B cell (primary cell): ENCODE results near the gene OR8B8. TPM values are rescaled to one million over a fixed set of nuclear protein-coding genes. Genes with fewer than 3 reads are reported as not detected.
"Not testable (repeated sequence)": the region's sequence is repeated elsewhere in the genome, so short reads cannot be mapped to it uniquely, and the experiment has no call there.

ENCODE experiments used
- ATAC-seq: fragments of 200-7000 bp; cut with Tn5 transposase; one replicate; pipeline ENCODE4 v1.10.0; 2021; ENCODE audit warnings: low read depth, mild to moderate bottlenecking, moderate number of reproducible peaks, moderate library complexity
- CTCF ChIA-PET: fragments of 350-600 bp; sonication (Branson Sonifier 250); formaldehyde crosslinking; loops from one replicate; lab custom pipeline; 2021; ENCODE audit warnings: antibody characterized with exemption, inconsistent platforms; lab: Charles Lee
- POLR2A ChIA-PET: fragments of 350-600 bp; sonication (Branson Sonifier 250); formaldehyde crosslinking; loops from one replicate; lab custom pipeline; 2021; ENCODE audit warnings: antibody characterized with exemption; lab: Charles Lee
- DNase-seq: peaks from one replicate; pipeline ENCODE4 v3.0.0; 2013
- H2AFZ ChIP-seq: 2 replicates; pipeline ENCODE4 v1.6.1; 2012; ENCODE audit warnings: mild to moderate bottlenecking, low read depth, low read length; ENCODE audit not compliant: insufficient read depth, poor library complexity, severe bottlenecking
- H3K27ac ChIP-seq, 2 donors: 1 replicate in 1 of 2; 2 replicates in 1 of 2; pipeline ENCODE4 v1.5.1; 2012 to 2013; ENCODE audit warnings: low read length in 2 of 2, mild to moderate bottlenecking in 2 of 2, moderate library complexity in 1 of 2
- H3K27me3 ChIP-seq, 4 experiments: fragments of 200-600 bp in 1 of 4; sonication (generic) in 1 of 4; replicated peaks in 1 of 4; 1 replicate in 2 of 4; 2 replicates in 2 of 4; pipeline versions ENCODE4 v1.6.1 to v1.7.0; 2013 to 2016; ENCODE audit warnings: low read length in 3 of 4, mild to moderate bottlenecking in 2 of 4, mixed read lengths in 1 of 4, moderate library complexity in 1 of 4; ENCODE audit not compliant: insufficient read depth in 4 of 4, control insufficient read depth in 3 of 4; ENCODE audit errors: control extremely low read depth in 1 of 4
- H3K36me3 ChIP-seq, 2 experiments: replicated peaks in 1 of 2; 1 replicate in 1 of 2; 2 replicates in 1 of 2; pipeline versions ENCODE4 v1.6.1 to v1.7.1; 2013; ENCODE audit warnings: low read length in 1 of 2; ENCODE audit not compliant: insufficient read depth in 2 of 2, control insufficient read depth in 1 of 2; ENCODE audit errors: control extremely low read depth in 1 of 2, extremely low read depth in 1 of 2
- H3K4me1 ChIP-seq, 2 donors: fragments of 200-600 bp in 1 of 2; sonication (generic) in 1 of 2; 1 replicate in 1 of 2; 2 replicates in 1 of 2; pipeline versions ENCODE4 v1.5.1 to v1.6.1; 2013 to 2017; ENCODE audit warnings: low read length in 2 of 2; ENCODE audit not compliant: control insufficient read depth in 2 of 2, insufficient read depth in 2 of 2
- H3K4me2 ChIP-seq: replicated peaks from 2 replicates; pipeline ENCODE3; 2012; ENCODE audit warnings: mild to moderate bottlenecking, low read depth, low read length; ENCODE audit not compliant: poor library complexity, severe bottlenecking
- H3K4me3 ChIP-seq, 5 experiments: fragments of 200-600 bp in 1 of 5; sonication (generic) in 1 of 5; 1 replicate in 3 of 5; 2 replicates in 2 of 5; pipeline versions ENCODE4 v1.5.1 to v1.7.0; 2011 to 2016; ENCODE audit warnings: low read length in 4 of 5, mild to moderate bottlenecking in 4 of 5, low read depth in 2 of 5, control low read depth in 1 of 5, moderate library complexity in 1 of 5; ENCODE audit not compliant: insufficient read depth in 1 of 5; ENCODE audit errors: control extremely low read depth in 1 of 5, extremely low read depth in 1 of 5
- H3K79me2 ChIP-seq: fragments of 200-600 bp; sonication (generic); one replicate; pipeline ENCODE4 v1.6.0; 2016; ENCODE audit warnings: low read length; ENCODE audit not compliant: control insufficient read depth, insufficient read depth
- H3K9ac ChIP-seq: fragments of 200-600 bp; sonication (generic); 2 replicates; pipeline ENCODE4 v1.6.1; 2017; ENCODE audit warnings: mild to moderate bottlenecking, low read length, moderate library complexity
- H3K9me3 ChIP-seq, 3 donors: one replicate each; pipeline versions ENCODE4 v1.6.1 to v1.7.1; 2013; ENCODE audit warnings: low read length in 2 of 3; ENCODE audit not compliant: control insufficient read depth in 2 of 3, insufficient read depth in 1 of 3; ENCODE audit errors: control extremely low read depth in 1 of 3
- H4K20me1 ChIP-seq: 2 replicates; pipeline ENCODE4 v1.6.0; 2012; ENCODE audit warnings: mild to moderate bottlenecking, low read length; ENCODE audit not compliant: insufficient read depth, control insufficient read depth, poor library complexity, severe bottlenecking
- H3K27ac Mint-ChIP-seq: one replicate; pipeline ENCODE4 v1.8.0; 2021; ENCODE audit warnings: mixed read lengths
- H3K27me3 Mint-ChIP-seq: one replicate; pipeline ENCODE4 v1.8.0; 2021; ENCODE audit warnings: mixed read lengths
- H3K4me1 Mint-ChIP-seq: one replicate; pipeline ENCODE4 v1.8.0; 2021; ENCODE audit warnings: mixed read lengths
- H3K4me3 Mint-ChIP-seq: one replicate; pipeline ENCODE4 v1.8.0; 2021; ENCODE audit warnings: mixed read lengths
- H3K9me3 Mint-ChIP-seq: one replicate; pipeline ENCODE4 v1.8.0; 2022; ENCODE audit warnings: mixed read lengths; ENCODE audit not compliant: insufficient read depth
- EZH2 ChIP-seq: IDR thresholded peaks from 2 replicates; pipeline ENCODE4 v1.6.1; 2012; ENCODE audit warnings: borderline replicate concordance, low read depth, mild to moderate bottlenecking, moderate library complexity, low read length; ENCODE audit not compliant: insufficient read depth, poor library complexity, severe bottlenecking
- WGBS: methylation state at CpG from one replicate; pipeline ENCODE4 v1.1.5; 2013; ENCODE audit warnings: missing lambda C conversion rate; ENCODE audit not compliant: insufficient coverage; 5-methylcytosine and 5-hydroxymethylcytosine counted together
- intact Hi-C: fragments of 100-400 bp; cut with micrococcal nuclease; formaldehyde crosslinking; loops from one replicate; pipeline ENCODE4 v1.10.0; 2022
- polyA plus RNA-seq: library from polyadenylated mRNA; depleted of rRNA; stranded (reverse); fragments of >200 nt; gene quantifications from 2 replicates; pipeline ENCODE4 v1.2.3, GENCODE V29; 2012
- total RNA-seq, 2 donors: library from RNA; stranded (reverse); fragments of 120-200 nt in 1 of 2; gene quantifications; 1 replicate in 1 of 2; 2 replicates in 1 of 2; pipeline versions ENCODE4 v1.2.3 to v1.2.4, GENCODE V29; 2013 to 2022
- TF ChIP-seq, protein P1 (sequence below): fragments of 200-600 bp; IDR thresholded peaks from one replicate; pipeline ENCODE4 v1.8.0; 2022; ENCODE audit warnings: antibody characterized with exemption, mild to moderate bottlenecking

OR8B8 gene
- total and polyA plus RNA-seq, 2 donors (not counting 1 experiment from before 2014, with no cell fraction given): not detected

DNA sequence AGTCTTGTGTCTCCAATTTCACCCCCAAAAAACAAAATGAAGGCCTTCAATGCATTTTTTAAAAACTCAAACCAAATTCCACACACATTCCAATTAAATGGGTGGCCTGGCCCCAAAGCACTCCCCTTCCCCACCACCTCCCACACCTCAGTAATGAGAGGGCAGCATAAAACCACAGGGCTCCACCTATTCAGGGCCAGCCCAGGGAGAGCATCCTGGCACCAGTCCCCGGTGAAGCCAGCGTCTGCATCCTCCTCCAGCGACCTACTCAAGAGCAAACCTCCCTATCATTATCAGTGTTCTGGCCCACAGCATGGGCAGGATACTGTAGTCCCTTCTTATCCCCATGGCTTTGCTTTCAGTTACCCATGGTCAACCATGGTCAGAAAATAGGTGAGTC, 17.8 kb upstream of the OR8B8 start:
- ChIA-PET CTCF (no interaction called here), POLR2A (no interaction called here)
- Histone ChIP-seq H3K4me3 (no peak overlapping the region), H3K27me3 (no peaks in the 10 kb centered on the region), H3K4me1 (no peaks in the 10 kb centered on the region), H3K4me2 (no peak overlapping the region), H3K9me3 (peaks cover 0 to 6% (median 0%) of the 10 kb centered on the region in 3 donors), H4K20me1 (no peaks in the 10 kb centered on the region), H3K9ac (no peak overlapping the region), H3K27ac (no peak overlapping the region), H3K36me3 (no peaks in the 10 kb centered on the region), H3K79me2 (no peaks in the 10 kb centered on the region), H2AFZ (no peak overlapping the region)
- intact Hi-C loops: no loop called here
- H3K4me3 Mint-ChIP-seq: no peak overlapping the region
- WGBS: 87% methylated on average over 3 of the region's 3 CpGs
- TF ChIP-seq EZH2: no peak
- H3K9me3 Mint-ChIP-seq: no peaks in the 10 kb centered on the region
- no peaks in the 10 kb centered on the region for H3K4me1 Mint-ChIP-seq
- no peak overlapping the region for H3K27ac Mint-ChIP-seq
- DNase-seq: no peak
- H3K27me3 Mint-ChIP-seq: peaks cover 13% of the 10 kb centered on the region
- no peak for ATAC-seq

DNA sequence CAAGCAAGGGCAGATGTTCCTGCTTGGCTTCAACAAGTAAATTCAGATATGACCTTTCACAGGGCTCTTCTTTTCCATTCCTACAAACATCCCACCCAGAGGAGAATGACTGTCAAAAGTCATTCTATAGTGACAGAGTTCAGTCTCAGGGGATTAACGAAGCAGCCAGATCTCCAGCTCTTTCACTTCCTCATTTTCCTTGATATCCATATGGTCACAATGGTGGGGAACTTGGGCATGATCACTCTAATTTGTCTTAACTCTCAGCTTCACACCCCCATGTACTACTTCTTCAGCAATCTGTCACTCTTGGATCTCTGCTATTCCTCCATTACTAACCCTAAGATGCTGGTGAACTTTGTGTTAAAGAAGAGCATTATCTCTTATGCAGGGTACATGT, 15.0 kb upstream of the OR8B8 start:
- WGBS: 60% methylated on average over 1 of the region's 1 CpG
- intact Hi-C loops: no loop called here
- no peak overlapping the region for H3K27ac ChIP-seq
- H3K4me3 ChIP-seq: no peak overlapping the region
- Mint-ChIP-seq H3K9me3 (no peaks in the 10 kb centered on the region), H3K4me3 (no peak overlapping the region), H3K27ac (no peak overlapping the region), H3K4me1 (no peaks in the 10 kb centered on the region), H3K27me3 (peaks cover 4% of the 10 kb centered on the region)
- H3K27me3 ChIP-seq: no peaks in the 10 kb centered on the region
- ATAC-seq (no peak), DNase-seq (no peak)
- no peak overlapping the region for H2AFZ ChIP-seq
- no peak overlapping the region for H3K4me2 ChIP-seq
- H3K9ac ChIP-seq: no peak overlapping the region
- TF ChIP-seq, protein P1, sequence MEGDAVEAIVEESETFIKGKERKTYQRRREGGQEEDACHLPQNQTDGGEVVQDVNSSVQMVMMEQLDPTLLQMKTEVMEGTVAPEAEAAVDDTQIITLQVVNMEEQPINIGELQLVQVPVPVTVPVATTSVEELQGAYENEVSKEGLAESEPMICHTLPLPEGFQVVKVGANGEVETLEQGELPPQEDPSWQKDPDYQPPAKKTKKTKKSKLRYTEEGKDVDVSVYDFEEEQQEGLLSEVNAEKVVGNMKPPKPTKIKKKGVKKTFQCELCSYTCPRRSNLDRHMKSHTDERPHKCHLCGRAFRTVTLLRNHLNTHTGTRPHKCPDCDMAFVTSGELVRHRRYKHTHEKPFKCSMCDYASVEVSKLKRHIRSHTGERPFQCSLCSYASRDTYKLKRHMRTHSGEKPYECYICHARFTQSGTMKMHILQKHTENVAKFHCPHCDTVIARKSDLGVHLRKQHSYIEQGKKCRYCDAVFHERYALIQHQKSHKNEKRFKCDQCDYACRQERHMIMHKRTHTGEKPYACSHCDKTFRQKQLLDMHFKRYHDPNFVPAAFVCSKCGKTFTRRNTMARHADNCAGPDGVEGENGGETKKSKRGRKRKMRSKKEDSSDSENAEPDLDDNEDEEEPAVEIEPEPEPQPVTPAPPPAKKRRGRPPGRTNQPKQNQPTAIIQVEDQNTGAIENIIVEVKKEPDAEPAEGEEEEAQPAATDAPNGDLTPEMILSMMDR: no peak
- no peaks in the 10 kb centered on the region for H3K36me3 ChIP-seq
- CTCF ChIA-PET: no interaction called here
- H4K20me1 ChIP-seq: no peaks in the 10 kb centered on the region
- H3K79me2 ChIP-seq: no peaks in the 10 kb centered on the region
- H3K9me3 ChIP-seq: peaks cover 0 to 6% (median 0%) of the 10 kb centered on the region in 3 donors
- POLR2A ChIA-PET: no interaction called here
- H3K4me1 ChIP-seq: no peaks in the 10 kb centered on the region

DNA sequence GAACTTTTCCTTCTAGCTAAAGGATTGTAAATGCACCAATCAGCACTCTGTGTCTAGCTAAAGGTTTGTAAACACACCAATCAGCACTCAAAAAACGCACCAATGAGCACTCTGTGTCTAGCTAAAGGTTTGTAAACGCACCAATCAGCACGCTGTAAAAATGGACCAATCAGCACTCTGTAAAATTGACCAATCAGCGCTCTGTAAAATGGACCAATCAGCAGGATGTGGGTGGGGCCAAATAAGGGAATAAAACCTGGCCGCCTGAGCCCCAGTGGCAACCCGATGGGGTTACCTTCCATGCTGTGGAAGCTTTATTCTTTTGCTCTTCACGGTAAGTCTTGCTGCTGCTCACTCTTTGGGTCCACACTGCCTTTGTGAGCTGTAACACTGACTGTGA, 13.9 kb upstream of the OR8B8 start:
- H3K27ac ChIP-seq, H3K4me3 Mint-ChIP-seq, H3K36me3 ChIP-seq, H3K79me2 ChIP-seq, H3K27me3 ChIP-seq, H3K9ac ChIP-seq, H3K4me2 ChIP-seq, H3K27me3 Mint-ChIP-seq, H3K4me1 ChIP-seq, ATAC-seq, CTCF ChIA-PET, H2AFZ ChIP-seq, H3K4me3 ChIP-seq, H3K9me3 ChIP-seq, H4K20me1 ChIP-seq, H3K27ac Mint-ChIP-seq, DNase-seq, H3K4me1 Mint-ChIP-seq, POLR2A ChIA-PET, intact Hi-C loops, H3K9me3 Mint-ChIP-seq: not testable (repeated sequence)
- 91% methylated on average over 7 of the region's 7 CpGs for WGBS
